Upper lobe of left lung (tissue), 6 donors: ENCODE data around the gene MSS51. TPM values are rescaled to one million over a fixed set of nuclear protein-coding genes. Genes with fewer than 3 reads are reported as not detected.

Experiments used
- ATAC-seq, 2 donors: fragments of 200-7000 bp; cut with Tn5 transposase; one replicate each; pipeline ENCODE4 v1.9.1; 2022; ENCODE audit warnings: mild to moderate bottlenecking in 2 of 2, moderate library complexity in 2 of 2; ENCODE audit not compliant: low FRiP score in 2 of 2
- DNase-seq, 2 donors: peaks; one replicate each; pipeline ENCODE4 v3.0.0-alpha.2; 2019 to 2020
- H3K27ac ChIP-seq, 4 donors: fragments of 200-600 bp; sonication (generic); one replicate each; pipeline ENCODE4 v1.5.1; 2016 to 2019
- H3K27me3 ChIP-seq, 4 donors: fragments of 200-600 bp; sonication (generic); one replicate each; pipeline ENCODE4 v1.5.1; 2017 to 2019
- H3K36me3 ChIP-seq, 4 donors: fragments of 200-600 bp; sonication (generic); one replicate each; pipeline ENCODE4 v1.5.1; 2016 to 2019
- H3K4me1 ChIP-seq, 4 donors: fragments of 200-600 bp; sonication (generic); one replicate each; pipeline ENCODE4 v1.5.1; 2018 to 2019
- H3K4me3 ChIP-seq, 4 donors: fragments of 200-600 bp; sonication (generic); one replicate each; pipeline ENCODE4 v1.5.1; 2017 to 2019; ENCODE audit warnings: mild to moderate bottlenecking in 2 of 4, moderate library complexity in 1 of 4
- H3K9me3 ChIP-seq, 4 donors: fragments of 200-600 bp; sonication (generic); one replicate each; pipeline ENCODE4 v1.5.1; 2018 to 2019
- EP300 ChIP-seq, 4 donors: sonication (generic); formaldehyde crosslinking; IDR thresholded peaks; one replicate each; pipeline ENCODE4 v1.5.1; 2017; ENCODE audit warnings: antibody characterized with exemption in 4 of 4, control low read depth in 2 of 4
- POLR2A ChIP-seq, 4 donors: fragments of 450-650 bp; IDR thresholded peaks; one replicate each; pipeline ENCODE4 v1.5.1; 2016 to 2017; ENCODE audit warnings: antibody characterized with exemption in 4 of 4, mild to moderate bottlenecking in 2 of 4
- POLR2AphosphoS5 ChIP-seq, 2 donors: sonication (generic); formaldehyde crosslinking; IDR thresholded peaks; one replicate each; pipeline ENCODE4 v1.5.1; 2017; ENCODE audit warnings: antibody characterized with exemption in 2 of 2
- WGBS, 2 donors: methylation state at CpG; one replicate each; pipeline ENCODE4 v1.1.5; 2017 to 2018; 5-methylcytosine and 5-hydroxymethylcytosine counted together
- total RNA-seq, 6 donors: library from RNA; depleted of rRNA in 4 of 6; stranded (reverse); fragments of >200 nt in 4 of 6; gene quantifications; one replicate each; pipeline versions ENCODE4 v1.1.0 to v1.2.1, GENCODE V29; 2016 to 2021
- TF ChIP-seq, protein P1 (sequence below), 6 experiments: fragments of 450-650 bp in 4 of 6; fragments of 200-600 bp in 2 of 6; sonication (generic) in 2 of 6; IDR thresholded peaks; one replicate each; pipeline ENCODE4 v1.5.1; 2016 to 2019; ENCODE audit warnings: antibody characterized with exemption in 6 of 6
- donor health status: DM: no; HTN: no; CAD: no; lungs with moderate emphysema.
- donor health status: DM: no; HTN: yes; CAD: no; lungs with severe emphysema.

The MSS51 gene
- total RNA-seq, 6 donors from 2014 or later = 1.7 to 8.4 (median 3.3) TPM

DNA sequence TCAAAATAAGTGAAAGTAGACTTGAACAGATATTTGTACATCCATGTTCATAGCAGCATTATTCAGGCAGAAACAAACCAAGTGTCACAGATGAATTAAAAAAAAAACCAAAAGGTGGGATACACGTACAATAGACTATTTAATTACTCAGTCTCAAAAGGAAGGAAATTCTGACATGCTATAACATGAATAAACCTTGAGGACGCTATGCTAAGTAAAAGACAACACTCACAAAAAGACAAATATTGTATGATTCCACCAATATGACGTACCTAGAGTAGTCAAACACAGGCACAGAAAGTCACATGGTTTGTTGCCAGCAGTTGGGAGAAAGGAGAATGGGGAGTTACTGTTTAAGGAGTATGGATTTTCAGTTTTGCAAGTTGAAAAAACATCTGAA lies 56.7 kb downstream of the MSS51 start:
- no peak for TF ChIP-seq POLR2AphosphoS5 (IDR thresholded peaks at IDR 0.05)
- no peak for TF ChIP-seq POLR2A (IDR thresholded peaks at IDR 0.05)
- TF ChIP-seq, protein P1, sequence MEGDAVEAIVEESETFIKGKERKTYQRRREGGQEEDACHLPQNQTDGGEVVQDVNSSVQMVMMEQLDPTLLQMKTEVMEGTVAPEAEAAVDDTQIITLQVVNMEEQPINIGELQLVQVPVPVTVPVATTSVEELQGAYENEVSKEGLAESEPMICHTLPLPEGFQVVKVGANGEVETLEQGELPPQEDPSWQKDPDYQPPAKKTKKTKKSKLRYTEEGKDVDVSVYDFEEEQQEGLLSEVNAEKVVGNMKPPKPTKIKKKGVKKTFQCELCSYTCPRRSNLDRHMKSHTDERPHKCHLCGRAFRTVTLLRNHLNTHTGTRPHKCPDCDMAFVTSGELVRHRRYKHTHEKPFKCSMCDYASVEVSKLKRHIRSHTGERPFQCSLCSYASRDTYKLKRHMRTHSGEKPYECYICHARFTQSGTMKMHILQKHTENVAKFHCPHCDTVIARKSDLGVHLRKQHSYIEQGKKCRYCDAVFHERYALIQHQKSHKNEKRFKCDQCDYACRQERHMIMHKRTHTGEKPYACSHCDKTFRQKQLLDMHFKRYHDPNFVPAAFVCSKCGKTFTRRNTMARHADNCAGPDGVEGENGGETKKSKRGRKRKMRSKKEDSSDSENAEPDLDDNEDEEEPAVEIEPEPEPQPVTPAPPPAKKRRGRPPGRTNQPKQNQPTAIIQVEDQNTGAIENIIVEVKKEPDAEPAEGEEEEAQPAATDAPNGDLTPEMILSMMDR (IDR thresholded peaks at IDR 0.05) = no peak
- no peak for TF ChIP-seq EP300 (IDR thresholded peaks at IDR 0.05)
- Histone ChIP-seq H3K27me3 (no peaks in the 10 kb centered on the region), H3K4me3 (no peak overlapping the region), H3K27ac (no peak overlapping the region), H3K9me3 (no peaks in the 10 kb centered on the region), H3K4me1 (no peaks in the 10 kb centered on the region), H3K36me3 (peaks cover 35 to 94% (median 56%) of the 10 kb centered on the region in 4 donors)
- ATAC-seq = no peak
- DNase-seq = no peak
- WGBS, 2 donors = 85 to 90% methylated on average over 3 of the region's 3 CpGs

Other genes with a start within 250 kb of the MSS51 start
- gene DNAJC9, start 186.3 kb downstream of the MSS51 start, total RNA-seq = 10 to 100 TPM; 10.1 to 16.8 (median 12.0) TPM
- 10 to 100 TPM; 26.2 to 66.2 (median 36.4) TPM for gene MRPS16, start 180.9 kb downstream of the MSS51 start, total RNA-seq
- gene CFAP70, start 74.7 kb downstream of the MSS51 start, total RNA-seq = 10 to 100 TPM in 2 of 6 donors, 1 to 10 TPM in 4; 1.2 to 54.1 (median 8.6) TPM
- gene ANXA7, start 19.5 kb downstream of the MSS51 start, total RNA-seq = 100 to 1,000 TPM in 3 of 6 donors, 10 to 100 TPM in 3; 40.7 to 115 (median 95.7) TPM
- 10 to 100 TPM; 24.3 to 42.4 (median 32.9) TPM for gene PPP3CB, start 62.5 kb upstream of the MSS51 start, total RNA-seq
- 100 to 1,000 TPM in 4 of 6 donors, 10 to 100 TPM in 2; 67.9 to 188 (median 120) TPM for gene USP54, start 157.8 kb upstream of the MSS51 start, total RNA-seq
- 1 to 10 TPM in 2 of 6 donors, under 1 TPM in 1, not detected in 3; 0.46 to 3.5 (median 2.6) TPM for gene MYOZ1, start 207.9 kb upstream of the MSS51 start, total RNA-seq
- gene SYNPO2L, start 222.5 kb upstream of the MSS51 start, total RNA-seq = under 1 TPM in 3 of 6 donors, not detected in 3; 0.54 to 0.84 (median 0.78) TPM